GM18511 (cell line): ENCODE results near the gene MYOM1.
"Not testable (repeated sequence)": the region's sequence is repeated elsewhere in the genome, so short reads cannot be mapped to it uniquely, and the experiment has no call there.

Experiments used
- ATAC-seq: cut with Tn5 transposase; IDR thresholded peaks from one replicate; pipeline ENCODE4 v1.9.1; 2021; ENCODE audit warnings: mild to moderate bottlenecking, moderate library complexity; ENCODE audit not compliant: unreplicated experiment

The MYOM1 gene

DNA sequence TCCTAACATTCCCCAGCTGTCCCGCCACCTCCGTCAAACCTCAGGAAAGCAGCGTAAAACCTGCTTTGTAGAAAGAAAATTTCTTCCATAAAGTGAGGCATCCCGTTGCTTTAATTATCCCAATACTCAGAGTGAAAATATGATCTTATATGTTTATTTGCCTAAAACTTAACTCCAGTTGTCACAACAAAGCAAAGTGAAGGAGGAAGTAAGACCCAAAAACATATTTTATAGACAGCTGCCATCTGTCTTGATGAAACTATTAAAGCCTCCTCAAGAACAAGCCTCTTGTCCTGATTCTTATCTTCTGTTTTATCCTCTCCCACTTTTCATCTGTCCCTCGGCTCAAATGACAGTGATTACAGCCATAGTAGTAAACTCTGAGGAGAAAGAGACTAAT lies 177.9 kb downstream of the MYOM1 start:
- no peak for ATAC-seq

DNA sequence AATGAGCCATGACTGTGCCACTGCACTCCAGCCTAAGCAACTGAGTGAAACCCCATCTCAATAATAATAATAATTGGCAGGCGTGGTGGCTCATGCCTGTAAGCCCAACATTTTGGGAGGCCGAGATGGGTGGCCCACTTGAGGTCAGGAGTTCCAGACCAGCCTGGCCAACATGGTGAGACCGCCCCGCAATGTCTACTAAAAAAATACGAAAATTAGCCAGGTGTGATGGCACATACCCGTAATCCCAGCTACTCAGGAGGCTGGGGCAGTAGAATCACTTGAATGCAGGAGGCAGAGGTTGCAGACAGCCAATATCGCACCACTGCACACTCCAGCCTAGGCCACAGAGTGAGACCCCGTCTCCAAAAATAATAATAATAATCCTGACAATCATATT lies 178.9 kb downstream of the MYOM1 start:
- ATAC-seq = no peak

DNA sequence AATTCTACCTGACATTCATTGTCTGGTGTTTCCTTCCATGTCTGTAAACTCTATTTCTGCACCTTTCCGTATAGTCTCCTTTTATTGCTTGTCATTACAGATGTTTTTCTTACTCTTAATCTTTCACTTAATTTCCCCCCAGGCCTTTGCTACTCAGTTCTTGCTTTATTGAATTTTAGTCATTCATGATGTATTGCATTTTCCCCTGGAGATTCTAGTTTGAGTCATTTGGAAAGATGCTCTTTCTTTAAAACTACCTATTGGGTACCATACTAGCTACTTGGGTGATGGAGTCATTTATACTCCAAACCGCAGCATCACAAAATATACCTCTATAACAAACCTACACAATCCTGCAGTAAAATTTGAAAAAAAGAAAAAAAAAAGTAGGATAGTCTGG lies 179.6 kb downstream of the MYOM1 start:
- ATAC-seq = no peak

DNA sequence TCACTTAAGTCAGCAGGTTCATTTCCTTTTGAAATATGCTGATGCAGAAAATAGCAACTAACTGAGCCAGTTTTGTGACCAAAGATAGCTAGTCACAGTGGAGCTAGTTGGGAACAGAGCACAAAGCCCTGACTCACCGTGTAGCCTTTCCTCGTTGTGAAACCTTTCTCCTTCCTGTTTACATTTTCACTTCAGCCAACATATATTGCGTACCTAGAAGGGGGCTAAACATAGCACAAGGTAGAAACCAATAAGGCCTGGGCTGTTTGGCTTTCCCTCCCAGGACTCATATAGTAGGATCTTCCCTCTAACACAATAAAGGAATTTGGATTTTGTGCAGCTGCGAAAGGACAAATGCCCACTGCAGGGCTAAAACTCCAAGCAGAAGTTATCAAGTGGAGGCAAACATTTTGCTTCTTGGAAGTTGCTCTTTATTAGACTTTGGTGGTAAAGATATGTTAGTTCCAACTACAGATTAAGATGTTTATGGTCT lies 182.3 kb downstream of the MYOM1 start:
- peak; percentile 99 for ATAC-seq

DNA sequence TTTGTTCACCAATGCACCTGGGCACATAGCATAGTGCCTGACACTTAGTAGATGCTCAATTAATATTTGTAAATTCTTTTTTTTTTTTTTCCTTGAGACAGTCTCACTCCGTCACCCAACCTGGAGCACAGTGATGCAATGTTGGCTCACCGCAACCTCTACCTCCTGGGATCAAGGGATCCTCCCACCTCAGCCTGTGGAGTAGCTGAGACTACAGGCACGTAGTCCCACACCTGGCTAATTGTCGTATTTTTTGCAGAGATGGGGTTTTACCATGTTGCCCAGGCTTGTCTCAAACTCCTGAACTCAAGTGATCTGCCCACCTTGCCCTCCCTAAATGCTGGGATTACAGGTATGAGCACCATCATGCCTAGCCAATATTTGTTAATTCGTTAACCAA lies 183.7 kb downstream of the MYOM1 start:
- no peak for ATAC-seq

DNA sequence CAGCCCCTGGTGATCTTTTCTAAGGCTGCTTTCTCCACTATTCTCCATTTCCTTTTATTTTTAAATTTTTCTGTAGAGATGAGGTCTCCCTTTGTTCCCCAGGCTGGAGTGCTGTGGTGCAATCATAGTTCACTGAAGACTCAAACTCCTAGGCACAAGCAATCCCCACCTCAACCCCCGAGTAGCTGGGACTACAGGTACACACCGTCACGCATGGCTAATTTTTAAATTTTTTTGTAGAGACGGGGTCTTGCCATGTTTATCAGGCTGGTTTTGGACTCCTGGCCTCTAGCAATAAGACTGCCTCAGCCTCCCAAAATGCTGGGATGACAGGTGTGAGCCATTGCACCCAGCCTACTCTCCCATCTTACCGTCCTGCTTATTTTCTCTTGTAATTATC lies 184.1 kb downstream of the MYOM1 start:
- ATAC-seq = no peak

DNA sequence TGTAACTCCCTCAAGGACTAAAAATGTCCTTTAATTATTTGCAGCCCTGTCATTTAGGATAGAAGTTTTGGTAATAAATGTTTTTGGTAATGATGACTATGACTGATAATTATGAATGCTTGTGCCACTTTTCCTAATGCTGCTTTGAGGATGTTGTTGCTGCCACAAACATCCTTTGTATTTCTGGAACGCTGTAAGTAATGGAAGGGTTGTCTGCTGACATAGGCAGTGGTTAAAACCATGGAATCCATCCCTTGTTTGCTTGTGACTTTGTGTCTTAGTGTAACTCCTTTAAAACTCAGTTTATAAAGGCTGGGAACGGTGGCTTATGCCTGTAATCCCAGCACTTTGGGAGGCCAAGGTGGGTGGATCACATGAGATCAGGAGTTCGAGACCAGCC lies 187.0 kb downstream of the MYOM1 start:
- no peak for ATAC-seq

DNA sequence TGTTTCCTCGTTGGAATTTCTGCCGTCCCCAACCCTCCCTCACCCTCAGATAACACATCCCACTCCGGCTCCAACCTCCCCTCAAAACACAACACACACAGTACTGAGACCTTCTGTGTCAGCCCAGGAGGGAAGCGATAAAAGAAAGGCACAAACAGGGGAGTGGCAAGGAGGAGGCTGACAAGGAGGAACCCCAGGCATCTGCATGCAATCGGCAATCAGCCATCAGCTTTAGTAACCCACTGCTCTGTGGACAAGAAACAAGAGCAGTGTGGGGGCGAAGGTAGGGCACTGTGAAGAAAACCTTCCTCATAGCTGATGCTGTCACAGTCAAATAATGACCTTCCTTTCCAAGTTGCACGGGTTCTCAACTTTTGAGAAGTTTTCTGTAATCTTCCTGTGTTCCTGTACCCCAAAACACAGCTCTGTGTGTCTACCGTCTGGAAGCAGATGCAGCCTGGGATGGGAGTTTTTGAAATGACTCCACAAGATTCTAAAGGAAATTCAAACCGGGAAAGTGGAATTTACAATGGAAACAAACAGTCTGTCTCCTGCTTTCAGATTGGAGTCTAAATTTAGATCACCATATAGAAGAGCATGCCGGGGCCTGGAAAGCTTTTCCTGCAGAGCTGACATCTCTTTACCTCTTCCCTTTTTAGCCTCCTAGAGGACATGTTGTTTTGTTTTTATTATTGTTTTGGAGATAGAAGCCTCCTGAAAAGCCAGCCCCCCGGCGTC lies 190.4 kb downstream of the MYOM1 start:
- ATAC-seq = no peak

DNA sequence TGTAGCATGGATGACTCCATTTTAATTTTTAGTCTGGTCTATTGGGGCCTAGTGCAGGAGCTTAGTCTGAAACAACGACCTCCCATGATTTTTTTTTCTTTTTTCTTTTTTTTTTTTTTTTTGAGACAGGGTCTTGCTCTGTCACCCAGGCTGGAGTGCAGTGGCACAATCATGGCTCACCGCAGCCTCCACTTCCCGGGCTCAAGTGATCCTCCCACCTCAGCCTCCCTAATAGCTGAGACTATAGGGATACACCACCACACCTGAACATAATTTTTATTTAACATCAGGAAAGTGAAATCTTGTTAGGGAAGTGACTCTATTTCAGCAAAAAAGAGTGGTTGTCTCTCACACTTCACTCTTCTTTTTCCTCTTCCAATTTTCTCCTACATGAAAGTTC lies 191.7 kb downstream of the MYOM1 start:
- not testable (repeated sequence) for ATAC-seq

DNA sequence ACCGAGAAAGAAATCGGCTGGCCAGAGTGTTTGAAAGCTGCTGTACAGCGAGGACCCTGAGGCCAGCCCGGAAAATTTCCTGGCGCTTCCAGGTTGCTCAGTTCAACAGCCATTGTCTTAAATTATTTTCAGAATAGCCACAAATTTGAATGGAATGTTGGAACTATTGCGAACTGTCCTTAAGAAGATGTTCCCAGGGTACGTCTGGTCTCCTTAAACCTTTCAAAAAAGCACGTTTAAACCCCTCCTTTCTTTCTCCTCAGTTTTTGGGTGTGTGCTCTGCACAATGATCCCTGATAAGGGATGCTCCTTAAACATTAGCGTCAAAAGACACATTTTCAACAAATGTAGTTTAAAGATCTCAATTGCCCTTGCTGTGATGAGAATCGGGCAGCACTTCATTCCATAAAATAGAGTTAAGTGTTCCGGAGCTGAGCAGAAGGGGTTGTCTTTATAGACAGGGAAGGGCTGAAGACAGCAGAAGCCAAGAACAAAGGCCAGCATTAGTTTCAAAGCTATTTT lies 192.3 kb downstream of the MYOM1 start:
- no peak for ATAC-seq

DNA sequence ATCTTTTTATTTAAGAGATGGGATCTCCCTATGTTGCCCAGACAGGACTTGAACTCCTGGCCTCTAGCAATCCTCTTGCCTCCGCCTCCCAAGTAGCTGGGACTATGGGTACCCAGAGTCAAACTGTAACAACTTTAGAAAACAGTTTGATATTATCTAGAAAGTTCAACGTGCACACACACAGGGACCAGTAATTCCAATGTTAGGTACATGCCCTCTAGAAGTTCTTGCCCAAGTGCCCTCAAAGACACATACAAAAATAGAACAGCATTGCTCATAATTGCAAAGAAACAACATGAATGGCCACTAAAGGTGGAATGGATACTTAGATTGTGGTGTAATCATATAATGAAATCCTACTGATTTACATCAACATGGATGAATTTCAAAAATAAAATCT lies 194.2 kb downstream of the MYOM1 start:
- no peak for ATAC-seq

DNA sequence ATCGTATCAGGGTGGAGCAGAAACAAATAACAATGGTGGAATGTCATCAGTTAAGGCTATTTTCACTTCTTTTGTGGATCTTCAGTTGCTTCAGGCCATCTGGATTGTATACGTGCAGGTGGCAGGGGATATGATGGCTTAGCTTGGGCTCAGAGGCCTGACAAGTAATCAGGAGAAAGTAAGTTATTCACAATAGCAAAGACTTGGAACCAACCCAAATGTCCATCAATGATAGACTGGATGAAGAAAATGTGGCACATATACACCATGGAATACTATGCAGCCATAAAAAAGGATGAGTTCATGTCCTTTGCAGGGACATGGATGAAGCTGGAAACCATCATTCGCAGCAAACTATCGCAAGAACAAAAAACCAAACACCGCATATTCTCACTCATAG lies 196.2 kb downstream of the MYOM1 start:
- ATAC-seq = not testable (repeated sequence)
